ENCODE measurements around the gene S100P.

Gene S100P

GRCh38 chr4:6697131-6697530 lies 3.5 kb downstream of the S100P start:
- no peak for DNase-seq (ENCODE audit: low spot score)

- DNase-seq (ENCODE audit: low spot score): no peak
These were observed 5.7 kb downstream of the S100P start for GRCh38 chr4:6699388-6699787.

- no peak for DNase-seq (ENCODE audit: low spot score)
These were observed 6.2 kb downstream of the S100P start for GRCh38 chr4:6699903-6700302.

- DNase-seq (ENCODE audit: low spot score): no peak
These were observed 7.7 kb downstream of the S100P start for GRCh38 chr4:6701371-6701770.

GRCh38 chr4:6702761-6703160 lies 9.1 kb downstream of the S100P start:
- DNase-seq (ENCODE audit: low spot score): no peak

GRCh38 chr4:6703786-6704185 lies 10.1 kb downstream of the S100P start:
- DNase-seq (ENCODE audit: low spot score): no peak

- no peak for DNase-seq (ENCODE audit: low spot score)
These were observed 12.0 kb downstream of the S100P start for GRCh38 chr4:6705646-6706045.

- no peak for DNase-seq (ENCODE audit: low spot score)
These were observed 12.5 kb downstream of the S100P start for GRCh38 chr4:6706173-6706572.

GRCh38 chr4:6709230-6710114 lies 15.8 kb downstream of the S100P start, which contains the start of gene MRFAP1L1:
Gene MRFAP1L1, minus strand, starts transcription at chr4:6709865. Its CDS starts 236 bp downstream, at chr4:6709629.
- peak; percentile 97 for DNase-seq (ENCODE audit: low spot score)

- no peak for DNase-seq (ENCODE audit: low spot score)
These were observed 16.6 kb downstream of the S100P start for GRCh38 chr4:6710282-6710681.

GRCh38 chr4:6710996-6711395 lies 17.3 kb downstream of the S100P start:
- DNase-seq (ENCODE audit: low spot score): no peak

GRCh38 chr4:6714954-6715353 lies 21.3 kb downstream of the S100P start:
- no peak for DNase-seq (ENCODE audit: low spot score)

- DNase-seq (ENCODE audit: low spot score): no peak
These were observed 22.0 kb downstream of the S100P start for GRCh38 chr4:6715704-6716017.

- DNase-seq (ENCODE audit: low spot score): peak; percentile 93
These were observed 22.6 kb downstream of the S100P start, which contains the start of gene BLOC1S4 for GRCh38 chr4:6716018-6716911. Gene BLOC1S4, plus strand, starts transcription at chr4:6716174. Its CDS starts 36 bp downstream, at chr4:6716210.

GRCh38 chr4:6716958-6717655 lies 23.4 kb downstream of the S100P start:
- DNase-seq (ENCODE audit: low spot score): no peak

GRCh38 chr4:6718932-6719610 lies 25.4 kb downstream of the S100P start:
- no peak for DNase-seq (ENCODE audit: low spot score)

- DNase-seq (ENCODE audit: low spot score): no peak
These were observed 26.0 kb downstream of the S100P start for GRCh38 chr4:6719611-6720179.

GRCh38 chr4:6720202-6720699 lies 26.6 kb downstream of the S100P start:
- peak; percentile 69 for DNase-seq (ENCODE audit: low spot score)

- DNase-seq (ENCODE audit: low spot score): no peak
These were observed 27.4 kb downstream of the S100P start for GRCh38 chr4:6721121-6721520.

- no peak for DNase-seq (ENCODE audit: low spot score)
These were observed 29.2 kb downstream of the S100P start for GRCh38 chr4:6722891-6723290.

- no peak for DNase-seq (ENCODE audit: low spot score)
These were observed 30.2 kb downstream of the S100P start for GRCh38 chr4:6723851-6724250.

Data from kidney tubule cell (primary cell).